Immature natural killer cell (primary cell): ENCODE data around the gene KRT71. TPM values are rescaled to one million over a fixed set of nuclear protein-coding genes. Genes with fewer than 3 reads are reported as not detected.
"Not testable (repeated sequence)": the region's sequence is repeated elsewhere in the genome, so short reads cannot be mapped to it uniquely, and the experiment has no call there.

Source experiments
- DNase-seq, 3 donors: peaks; one replicate each; pipeline ENCODE4 v3.0.0; 2022; ENCODE audit warnings: mixed read lengths in 1 of 3
- H3K27ac Mint-ChIP-seq, 6 donors: one replicate each; pipeline ENCODE4 v1.8.0; 2020; ENCODE audit warnings: mixed read lengths in 6 of 6, mild to moderate bottlenecking in 5 of 6, inconsistent platforms in 4 of 6, moderate library complexity in 3 of 6
- H3K27me3 Mint-ChIP-seq, 3 donors: one replicate each; pipeline ENCODE4 v1.8.0; 2020 to 2021; ENCODE audit warnings: low read depth in 3 of 3, mild to moderate bottlenecking in 3 of 3, mixed read lengths in 3 of 3, moderate library complexity in 3 of 3, inconsistent platforms in 1 of 3
- H3K36me3 Mint-ChIP-seq, 3 donors: one replicate each; pipeline ENCODE4 v1.8.0; 2020; ENCODE audit warnings: mixed read lengths in 3 of 3, inconsistent platforms in 2 of 3, mild to moderate bottlenecking in 2 of 3
- H3K4me1 Mint-ChIP-seq, 2 donors: one replicate each; pipeline ENCODE4 v1.8.0; 2020; ENCODE audit warnings: inconsistent platforms in 2 of 2, mild to moderate bottlenecking in 2 of 2, mixed read lengths in 2 of 2, moderate library complexity in 1 of 2
- H3K4me3 Mint-ChIP-seq, 5 donors: one replicate each; pipeline ENCODE4 v1.8.0; 2020; ENCODE audit warnings: mild to moderate bottlenecking in 5 of 5, mixed read lengths in 5 of 5, inconsistent platforms in 3 of 5, moderate library complexity in 3 of 5
- H3K9me3 Mint-ChIP-seq, 6 donors: one replicate each; pipeline ENCODE4 v1.8.0; 2020; ENCODE audit warnings: mild to moderate bottlenecking in 6 of 6, mixed read lengths in 6 of 6, inconsistent platforms in 4 of 6, moderate library complexity in 3 of 6
- polyA plus RNA-seq, 3 donors: library from polyadenylated mRNA; unstranded; fragments of 300-500 nt; fragmentation: Illumina TruSeq; gene quantifications; one replicate each; pipeline ENCODE4 v1.2.3, GENCODE V29; 2021

The KRT71 gene
- polyA plus RNA-seq: not detected

DNA sequence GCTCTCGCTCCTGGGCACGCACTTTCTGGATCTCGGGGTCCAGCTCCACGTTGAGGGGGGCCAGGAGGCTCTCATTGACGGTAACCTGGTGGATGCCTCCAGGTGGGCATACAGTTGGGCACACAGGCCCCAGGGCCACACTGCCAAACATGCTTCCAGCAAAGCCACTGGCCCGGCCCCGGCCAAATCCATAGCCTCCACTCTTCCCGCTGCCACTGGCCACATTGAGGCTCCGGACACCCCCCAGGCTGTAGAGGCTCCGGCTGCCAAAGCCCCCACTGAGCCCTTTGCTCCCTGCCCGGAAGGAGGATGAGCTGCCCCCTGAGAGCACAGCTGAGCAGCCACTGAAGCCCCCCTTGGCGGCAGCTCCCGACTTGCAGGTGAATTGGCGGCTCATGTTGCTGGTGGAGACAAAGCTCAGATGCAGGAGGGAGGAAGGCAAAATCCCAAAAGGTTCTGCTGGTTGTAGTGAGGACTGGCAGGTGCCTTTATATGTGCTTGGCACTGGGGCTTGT, at the start of gene KRT71:
KRT71 (minus strand) TSS at position 465 of the 515 bp plus-strand sequence; CDS start at position 397, 68 bp downstream.
- DNase-seq: no peak
- Mint-ChIP-seq H3K36me3 (peaks cover 0 to 3% (median 0%) of the 10 kb centered on the region in 3 donors), H3K27ac (peak within 1 kb of the TSS in 4 of 6 donors; percentile 35 to 87 (median 46)), H3K4me3 (peak within 1 kb of the TSS in 1 of 5 donors; percentile 18), H3K27me3 (peaks cover 2 to 6% (median 5%) of the 10 kb centered on the region in 3 donors), H3K9me3 (no peaks in the 10 kb centered on the region), H3K4me1 (peaks cover 46 to 49% of the 10 kb centered on the region in 2 donors)

DNA sequence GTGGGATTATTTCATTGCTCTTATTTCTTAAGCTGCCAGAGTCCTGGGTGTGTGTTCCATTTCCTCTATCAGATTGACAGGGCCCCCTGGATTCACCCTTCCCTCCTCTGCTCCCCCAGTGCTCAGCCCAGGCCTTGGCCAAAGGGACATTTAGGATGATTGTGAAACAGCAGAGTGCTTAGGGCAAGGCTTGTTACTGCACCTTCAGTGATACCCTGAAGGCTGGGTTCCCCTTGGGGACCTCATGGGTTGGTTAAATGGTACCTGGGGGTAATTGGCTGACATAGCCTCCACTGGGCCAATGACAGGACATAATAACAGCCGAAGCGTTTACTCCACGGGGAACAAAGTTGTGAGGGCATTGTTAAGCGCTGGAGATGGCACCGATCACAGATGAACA, 49.6 kb upstream of the KRT71 start:
- Mint-ChIP-seq H3K4me1 (peaks cover 2 to 12% of the 10 kb centered on the region in 2 donors), H3K36me3 (peaks cover 6 to 22% (median 8%) of the 10 kb centered on the region in 3 donors), H3K4me3 (no peak overlapping the region), H3K27ac (peak overlapping the region in 3 of 6 donors; percentile 10 to 61 (median 28)), H3K9me3 (no peaks in the 10 kb centered on the region), H3K27me3 (peaks cover 3 to 16% (median 6%) of the 10 kb centered on the region in 3 donors)
- no peak for DNase-seq

DNA sequence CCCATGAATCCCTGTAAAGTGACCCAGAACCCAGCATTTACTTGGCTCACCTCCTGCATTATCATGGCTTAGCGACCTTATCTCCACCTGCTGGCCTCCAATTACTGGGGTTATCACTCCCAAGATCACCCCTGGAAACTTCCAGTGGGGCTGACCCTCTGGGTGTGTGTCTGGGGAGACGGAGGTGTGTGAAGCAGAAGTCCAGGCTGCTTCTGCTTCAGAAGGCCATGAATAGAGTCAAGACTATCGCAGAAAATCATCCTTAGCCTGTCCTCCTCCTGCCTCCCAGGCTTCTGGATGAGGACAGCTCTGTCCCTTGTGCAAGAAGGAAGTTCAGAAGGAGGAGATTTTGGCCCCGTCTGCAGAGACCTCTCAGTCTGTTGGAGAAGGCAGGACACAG, 48.7 kb upstream of the KRT71 start:
- H3K4me3 Mint-ChIP-seq: no peak overlapping the region
- H3K27me3 Mint-ChIP-seq: peaks cover 0 to 16% (median 6%) of the 10 kb centered on the region in 3 donors
- peaks cover 5 to 19% (median 6%) of the 10 kb centered on the region in 3 donors for H3K36me3 Mint-ChIP-seq
- peak overlapping the region in 1 of 6 donors; percentile 27 for H3K27ac Mint-ChIP-seq
- no peak for DNase-seq
- no peaks in the 10 kb centered on the region for H3K9me3 Mint-ChIP-seq
- H3K4me1 Mint-ChIP-seq: peaks cover 2 to 12% of the 10 kb centered on the region in 2 donors

DNA sequence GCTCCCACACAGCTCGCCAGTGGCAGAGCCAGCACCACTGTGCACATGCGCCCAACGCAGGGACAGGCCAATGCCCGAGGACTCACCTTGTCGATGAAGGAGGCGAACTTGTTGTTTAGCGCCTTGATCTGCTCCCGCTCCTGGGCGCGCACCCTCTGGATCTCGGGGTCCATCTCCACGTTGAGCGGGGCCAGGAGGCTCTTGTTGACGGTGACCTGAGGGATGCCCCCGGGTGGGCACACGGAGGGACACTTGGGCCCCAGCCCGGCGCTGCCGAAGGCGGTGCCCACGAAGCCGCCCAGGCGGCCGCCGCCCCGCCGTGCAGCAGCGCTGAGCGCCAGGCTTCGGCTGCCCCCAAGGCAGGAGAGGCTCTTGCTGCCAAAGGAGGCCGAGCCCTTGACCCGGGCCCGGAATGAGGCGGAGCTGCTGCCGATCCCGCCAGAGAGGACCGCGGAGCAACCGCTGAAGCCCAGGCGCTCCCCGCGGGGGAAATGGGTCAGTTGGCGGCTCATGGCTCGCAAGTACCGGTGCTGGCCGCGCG, 48.1 kb upstream of the KRT71 start, which contains the start of gene KRT72:
KRT72 (minus strand) TSS at position 523 of the 541 bp plus-strand sequence; CDS start at position 512, 11 bp downstream.
- DNase-seq: no peak
- Mint-ChIP-seq H3K27ac (peak within 1 kb of the TSS in 3 of 6 donors; percentile 28 to 61 (median 54)), H3K4me1 (peaks cover 2 to 11% of the 10 kb centered on the region in 2 donors), H3K4me3 (no peak within 1 kb of the TSS), H3K27me3 (peaks cover 0 to 16% (median 6%) of the 10 kb centered on the region in 3 donors), H3K36me3 (peaks cover 5 to 19% (median 5%) of the 10 kb centered on the region in 3 donors), H3K9me3 (no peaks in the 10 kb centered on the region)

DNA sequence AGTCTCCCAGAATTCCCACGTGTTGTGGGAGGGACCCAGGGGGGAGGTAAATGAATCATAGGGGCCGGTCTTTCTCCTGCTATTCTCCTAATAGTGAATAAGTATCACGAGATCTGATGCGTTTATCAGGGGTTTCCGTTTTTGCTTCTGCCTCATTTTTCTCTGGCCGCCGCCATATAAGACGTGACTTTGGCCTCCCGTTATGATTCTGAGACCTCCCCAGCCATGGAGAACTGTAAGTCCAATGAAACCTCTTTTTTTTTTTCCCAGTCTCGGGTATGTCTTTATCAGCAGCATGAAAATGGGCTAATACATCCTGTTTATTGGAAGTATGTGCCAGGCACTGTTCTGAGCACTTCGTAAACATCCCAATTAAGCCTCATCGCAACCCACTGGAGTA, 47.5 kb upstream of the KRT71 start:
- Mint-ChIP-seq H3K27ac (peak overlapping the region in 2 of 6 donors; percentile 22 to 54), H3K36me3 (peaks cover 5 to 19% (median 9%) of the 10 kb centered on the region in 3 donors), H3K9me3 (no peaks in the 10 kb centered on the region), H3K4me3 (no peak overlapping the region), H3K27me3 (peaks cover 0 to 13% (median 6%) of the 10 kb centered on the region in 3 donors), H3K4me1 (peaks cover 2 to 5% of the 10 kb centered on the region in 2 donors)
- DNase-seq: no peak

DNA sequence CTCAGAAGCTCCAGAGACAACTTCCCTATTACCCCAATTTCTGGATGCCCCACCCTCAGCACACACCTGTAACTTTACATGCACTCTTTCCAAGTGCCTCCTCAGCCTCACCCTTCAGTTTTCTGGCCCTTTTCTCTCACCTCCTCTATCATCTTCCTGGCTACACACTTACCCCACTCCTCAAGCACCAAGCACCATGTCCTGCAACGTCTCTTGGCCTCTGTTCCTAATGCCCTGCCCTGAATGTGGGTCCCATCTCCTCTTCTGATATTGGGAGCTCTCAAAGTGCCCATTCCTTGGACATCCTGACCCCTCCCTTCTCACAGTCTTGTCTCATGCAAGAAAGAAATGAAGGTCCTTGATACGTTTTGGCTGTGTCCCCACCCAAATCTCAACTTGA, 47.1 kb upstream of the KRT71 start:
- DNase-seq: no peak
- peak overlapping the region in 4 of 6 donors; percentile 1 to 54 (median 28) for H3K27ac Mint-ChIP-seq
- peaks cover 0 to 13% (median 6%) of the 10 kb centered on the region in 3 donors for H3K27me3 Mint-ChIP-seq
- H3K4me3 Mint-ChIP-seq: no peak overlapping the region
- peaks cover 5 to 19% (median 9%) of the 10 kb centered on the region in 3 donors for H3K36me3 Mint-ChIP-seq
- peaks cover 2% of the 10 kb centered on the region in 2 donors for H3K4me1 Mint-ChIP-seq
- no peaks in the 10 kb centered on the region for H3K9me3 Mint-ChIP-seq

DNA sequence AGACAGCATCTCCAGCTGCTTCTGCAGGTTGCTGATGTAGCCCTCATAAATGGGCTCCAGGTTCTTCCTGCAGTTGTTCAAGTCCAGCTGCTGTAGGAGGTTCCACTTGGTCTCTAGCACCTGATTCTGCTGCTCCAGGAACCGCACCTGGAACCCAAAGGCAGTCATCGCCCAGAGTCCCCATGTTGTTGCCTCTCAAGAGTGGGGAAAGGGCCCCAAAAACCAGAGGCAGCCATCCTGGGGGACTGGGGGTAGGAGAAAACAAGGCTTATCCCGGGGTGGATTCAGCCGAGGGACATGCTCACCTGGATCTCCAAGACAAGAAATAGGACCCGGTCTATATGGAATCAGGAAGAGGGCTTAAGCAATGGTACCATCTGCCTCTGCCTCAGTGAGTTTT, 46.0 kb upstream of the KRT71 start:
- Mint-ChIP-seq H3K27ac (peak overlapping the region in 2 of 6 donors; percentile 30 to 43), H3K36me3 (peaks cover 5 to 19% (median 9%) of the 10 kb centered on the region in 3 donors), H3K4me3 (no peak overlapping the region), H3K4me1 (peaks cover 0 to 2% of the 10 kb centered on the region in 2 donors), H3K9me3 (no peaks in the 10 kb centered on the region), H3K27me3 (peaks cover 4 to 13% (median 6%) of the 10 kb centered on the region in 3 donors)
- DNase-seq: no peak

DNA sequence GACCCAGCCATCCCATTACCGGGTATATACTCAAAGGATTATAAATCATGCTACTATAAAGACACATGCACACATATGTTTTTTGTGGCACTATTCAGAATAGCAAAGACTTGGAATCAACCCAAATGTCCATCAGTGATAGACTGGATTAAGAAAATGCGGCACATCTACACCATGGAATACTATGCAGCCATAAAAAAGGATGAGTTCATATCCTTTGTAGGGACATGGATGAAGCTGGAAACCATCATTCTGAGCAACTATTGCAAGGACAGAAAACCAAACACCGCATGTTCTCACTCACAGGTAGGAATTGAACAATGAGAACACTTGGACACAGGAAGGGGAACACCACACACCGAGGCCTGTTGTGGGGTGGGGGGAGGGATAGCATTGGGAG, 41.3 kb upstream of the KRT71 start:
- not testable (repeated sequence) for H3K4me3 Mint-ChIP-seq, H3K27me3 Mint-ChIP-seq, H3K27ac Mint-ChIP-seq, H3K9me3 Mint-ChIP-seq, DNase-seq, H3K4me1 Mint-ChIP-seq
- H3K36me3 Mint-ChIP-seq: peaks cover 9 to 18% (median 10%) of the 10 kb centered on the region in 3 donors

DNA sequence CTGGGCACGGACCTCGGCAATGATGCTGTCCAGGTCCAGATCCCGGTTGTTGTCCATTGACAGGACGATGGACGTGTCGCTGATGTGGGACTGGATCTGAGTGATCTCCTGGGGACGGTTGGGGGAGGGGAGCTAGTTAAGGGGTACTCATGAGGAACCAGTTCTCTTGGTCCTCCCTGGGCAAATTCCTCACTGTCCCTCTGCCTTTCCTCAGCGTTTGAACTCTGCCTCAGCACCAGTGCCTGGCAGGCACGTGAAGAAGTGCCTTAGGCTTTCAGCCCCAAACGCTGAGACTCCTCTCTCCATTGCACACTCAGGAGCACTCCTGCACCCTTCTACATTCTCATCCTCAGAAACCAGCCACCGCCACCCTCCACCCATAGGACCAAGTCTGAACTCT, 38.6 kb upstream of the KRT71 start:
- peaks cover 11 to 12% of the 10 kb centered on the region in 2 donors for H3K4me1 Mint-ChIP-seq
- H3K4me3 Mint-ChIP-seq: no peak overlapping the region
- H3K27ac Mint-ChIP-seq: peak overlapping the region in 3 of 6 donors; percentile 2 to 63 (median 28)

DNA sequence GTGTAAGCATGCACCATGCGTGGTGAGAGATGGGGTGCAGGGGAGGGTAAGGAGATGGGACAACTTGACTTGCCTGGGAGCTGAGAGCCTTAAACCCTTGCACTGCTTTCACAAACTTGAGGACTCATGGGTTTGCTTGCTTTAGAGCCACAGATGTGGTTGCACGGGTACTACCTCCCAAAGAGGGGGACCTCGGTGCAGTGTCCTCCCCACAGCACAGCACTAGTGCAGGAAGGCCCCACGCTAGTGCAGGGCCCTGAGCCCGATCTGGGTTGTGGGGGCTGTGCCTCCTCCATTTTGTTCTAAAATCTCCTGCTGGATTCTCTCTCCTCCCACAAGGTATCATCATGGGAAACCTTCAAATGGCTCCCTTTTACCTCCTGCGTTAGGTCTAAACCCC, 37.1 kb upstream of the KRT71 start:
- DNase-seq: no peak
- Mint-ChIP-seq H3K36me3 (peaks cover 0 to 10% (median 5%) of the 10 kb centered on the region in 3 donors), H3K27ac (peak overlapping the region in 3 of 6 donors; percentile 25 to 85 (median 82)), H3K9me3 (no peaks in the 10 kb centered on the region), H3K27me3 (peaks cover 0 to 7% (median 4%) of the 10 kb centered on the region in 3 donors), H3K4me1 (peaks cover 26 to 27% of the 10 kb centered on the region in 2 donors), H3K4me3 (no peak overlapping the region)

More for the DNA sequence above, 38.6 kb upstream of the KRT71 start:
- Mint-ChIP-seq H3K36me3 (peaks cover 4 to 11% (median 5%) of the 10 kb centered on the region in 3 donors), H3K27me3 (peaks cover 0 to 7% (median 4%) of the 10 kb centered on the region in 3 donors), H3K9me3 (no peaks in the 10 kb centered on the region)
- DNase-seq: no peak

DNA sequence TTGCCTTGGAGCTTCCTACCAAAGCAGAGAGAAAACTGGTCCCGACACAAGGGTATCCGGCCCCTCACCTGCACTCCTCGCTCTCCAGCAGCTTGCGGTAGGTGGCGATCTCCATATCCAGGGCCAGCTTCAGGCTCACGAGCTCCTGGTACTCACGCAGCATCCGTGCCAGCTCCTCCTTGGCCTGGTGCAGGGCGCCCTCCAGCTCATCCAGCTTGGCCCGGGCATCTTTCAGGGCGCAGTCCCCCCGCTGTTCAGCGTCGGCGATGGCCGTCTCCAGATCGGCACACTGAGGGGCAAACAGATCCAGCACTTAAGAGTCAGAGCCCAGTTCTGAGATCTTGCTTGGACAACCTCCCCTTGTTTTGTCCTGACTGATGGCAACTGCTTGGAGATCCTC, 34.6 kb upstream of the KRT71 start:
- H3K36me3 Mint-ChIP-seq: peaks cover 0 to 14% (median 5%) of the 10 kb centered on the region in 3 donors
- peak overlapping the region in 4 of 6 donors; percentile 85 to 98 (median 92) for H3K27ac Mint-ChIP-seq
- H3K27me3 Mint-ChIP-seq: peaks cover 0 to 11% (median 0%) of the 10 kb centered on the region in 3 donors
- peaks cover 35 to 44% of the 10 kb centered on the region in 2 donors for H3K4me1 Mint-ChIP-seq
- no peak for DNase-seq
- no peaks in the 10 kb centered on the region for H3K9me3 Mint-ChIP-seq
- no peak overlapping the region for H3K4me3 Mint-ChIP-seq

DNA sequence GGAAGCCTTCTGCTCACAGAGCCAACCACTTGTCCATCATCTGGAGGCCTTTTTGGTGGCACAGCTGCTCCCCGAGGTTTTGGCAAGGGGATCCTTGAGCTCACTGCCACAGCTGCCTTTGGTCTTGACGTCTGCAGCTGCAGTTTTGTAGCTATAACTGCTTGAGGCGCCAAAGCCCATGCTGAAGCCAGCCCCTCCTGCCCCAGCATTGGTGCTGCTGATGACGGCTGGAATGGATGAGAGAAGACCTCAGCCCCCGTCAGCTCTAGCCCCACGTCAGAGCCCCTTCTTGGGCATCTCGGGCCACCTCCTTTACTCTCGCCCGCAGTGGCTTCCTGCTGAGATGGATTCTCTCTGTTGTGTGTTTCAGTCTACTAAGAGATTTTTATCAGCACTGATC, 33.0 kb upstream of the KRT71 start:
- Mint-ChIP-seq H3K4me3 (peak overlapping the region in 3 of 5 donors; percentile 4 to 13 (median 11)), H3K27me3 (peaks cover 0 to 10% (median 3%) of the 10 kb centered on the region in 3 donors), H3K4me1 (peaks cover 35 to 45% of the 10 kb centered on the region in 2 donors), H3K9me3 (no peaks in the 10 kb centered on the region), H3K27ac (peak overlapping the region; percentile 66 to 98 (median 88)), H3K36me3 (peaks cover 0 to 14% (median 5%) of the 10 kb centered on the region in 3 donors)
- DNase-seq: peak; percentile 85 to 90 (median 86)

DNA sequence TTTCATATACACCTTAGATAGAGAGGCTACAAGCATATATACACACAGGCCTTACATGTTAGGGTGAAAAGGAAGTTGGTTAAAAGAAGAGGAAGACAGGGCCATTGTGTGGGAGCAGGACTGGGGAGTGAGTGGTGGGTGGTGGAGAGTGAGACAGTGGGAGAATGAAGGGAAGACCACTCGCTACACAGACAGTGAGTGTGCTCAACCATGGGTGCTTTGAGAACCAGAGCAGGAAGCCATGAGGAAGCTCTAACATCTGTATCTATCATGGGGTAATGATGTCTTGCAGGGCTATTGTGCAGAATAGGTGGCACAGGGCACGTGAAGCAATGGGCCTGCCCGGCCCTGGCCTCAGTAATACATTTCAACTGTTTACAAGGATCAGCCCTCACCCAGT, 32.1 kb upstream of the KRT71 start:
- Mint-ChIP-seq H3K4me1 (peaks cover 37 to 52% of the 10 kb centered on the region in 2 donors), H3K9me3 (no peaks in the 10 kb centered on the region), H3K27ac (peak overlapping the region; percentile 66 to 98 (median 88)), H3K36me3 (peaks cover 0 to 7% (median 0%) of the 10 kb centered on the region in 3 donors), H3K27me3 (peaks cover 0 to 9% (median 3%) of the 10 kb centered on the region in 3 donors), H3K4me3 (no peak overlapping the region)
- no peak for DNase-seq

DNA sequence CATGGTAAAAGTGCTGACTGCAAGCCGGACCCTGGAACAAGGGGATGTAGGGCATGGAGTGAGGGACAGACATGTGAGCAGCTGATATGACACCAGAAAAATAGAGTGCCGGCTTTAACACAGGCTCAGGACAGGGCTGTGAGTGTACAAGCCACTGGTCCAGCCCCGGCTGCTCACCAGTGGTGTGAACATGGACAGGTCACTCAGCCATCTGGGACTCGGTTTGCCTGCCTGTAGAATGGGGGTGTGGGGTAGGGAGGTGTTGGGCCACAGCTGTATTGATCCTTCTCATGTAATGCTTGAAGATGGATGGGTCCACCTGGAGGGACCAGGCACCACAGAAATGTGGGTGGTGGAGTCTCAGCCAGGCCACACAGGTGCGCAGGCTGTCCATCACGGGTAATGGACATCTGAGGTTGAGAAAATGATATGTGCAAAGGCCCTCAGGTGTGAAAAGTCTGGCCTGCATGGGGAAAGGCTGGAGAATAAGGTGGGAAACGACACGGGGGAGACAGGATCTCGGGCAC, 31.3 kb upstream of the KRT71 start:
- Mint-ChIP-seq H3K4me3 (no peak overlapping the region), H3K9me3 (no peaks in the 10 kb centered on the region), H3K4me1 (peaks cover 37 to 54% of the 10 kb centered on the region in 2 donors), H3K27me3 (peaks cover 0 to 10% (median 3%) of the 10 kb centered on the region in 3 donors), H3K27ac (peak overlapping the region; percentile 3 to 98 (median 88)), H3K36me3 (peaks cover 0 to 7% (median under 1%) of the 10 kb centered on the region in 3 donors)
- DNase-seq: no peak
